Loucy (cell line): ENCODE data around the gene RPRML.

Experiments used
- H2AFZ ChIP-seq: fragments of 200-600 bp; sonication (generic); 2 replicates; pipeline ENCODE4 v1.6.0; 2016; ENCODE audit warnings: antibody characterized with exemption, mild to moderate bottlenecking, low read length, moderate library complexity
- H3F3A ChIP-seq: fragments of 200-600 bp; 2 replicates; pipeline ENCODE4 v1.6.0; 2016; ENCODE audit warnings: antibody characterized with exemption, low read depth, mild to moderate bottlenecking
- H3K27me3 ChIP-seq: fragments of 200-600 bp; sonication (generic); 2 replicates; pipeline ENCODE4 v1.6.1; 2014; ENCODE audit warnings: low read length, mild to moderate bottlenecking; ENCODE audit not compliant: insufficient read depth, poor library complexity, severe bottlenecking
- H3K36me3 ChIP-seq: fragments of 200-600 bp; sonication (generic); 2 replicates; pipeline ENCODE4 v1.6.1; 2016; ENCODE audit warnings: low read length; ENCODE audit not compliant: insufficient read depth
- H3K4me1 ChIP-seq: fragments of 200-600 bp; sonication (generic); 2 replicates; pipeline ENCODE4 v1.5.1; 2014; ENCODE audit warnings: low read length, mild to moderate bottlenecking; ENCODE audit not compliant: insufficient read depth, poor library complexity, severe bottlenecking
- H3K4me2 ChIP-seq: fragments of 200-600 bp; sonication (generic); 2 replicates; pipeline ENCODE4 v1.6.0; 2014; ENCODE audit warnings: antibody characterized with exemption, low read length, low read depth, mild to moderate bottlenecking; ENCODE audit not compliant: poor library complexity, severe bottlenecking
- H3K4me3 ChIP-seq: fragments of 200-600 bp; sonication (generic); 2 replicates; pipeline ENCODE4 v1.5.1; 2014; ENCODE audit warnings: low read length, mild to moderate bottlenecking, mixed read lengths; ENCODE audit not compliant: poor library complexity, severe bottlenecking
- H3K79me2 ChIP-seq: fragments of 200-600 bp; sonication (generic); 2 replicates; pipeline ENCODE4 v1.6.1; 2014; ENCODE audit warnings: low read length; ENCODE audit not compliant: insufficient read depth
- H3K9ac ChIP-seq: fragments of 200-600 bp; sonication (generic); 2 replicates; pipeline ENCODE4 v1.6.0; 2014; ENCODE audit warnings: mild to moderate bottlenecking, low read depth, low read length, moderate library complexity; ENCODE audit not compliant: poor library complexity, severe bottlenecking
- H3K9me2 ChIP-seq: fragments of 200-600 bp; sonication (generic); replicated peaks from 2 replicates; pipeline ENCODE4 v1.6.1; 2016; ENCODE audit warnings: low read depth, low read length, mixed read lengths
- H3K9me3 ChIP-seq: fragments of 200-600 bp; sonication (generic); 2 replicates; pipeline ENCODE4 v1.6.1; 2014; ENCODE audit warnings: mild to moderate bottlenecking, antibody characterized with exemption, low read length, low read depth; ENCODE audit not compliant: insufficient read depth
- H4K20me1 ChIP-seq: fragments of 200-600 bp; sonication (generic); 2 replicates; pipeline ENCODE4 v1.6.0; 2014; ENCODE audit warnings: antibody characterized with exemption, low read length, mild to moderate bottlenecking; ENCODE audit not compliant: insufficient read depth, poor library complexity, severe bottlenecking
- EZH2phosphoT487 ChIP-seq: fragments of 200-600 bp; IDR thresholded peaks from 2 replicates; pipeline ENCODE4 v1.6.1; 2018; ENCODE audit warnings: antibody characterized with exemption, mild to moderate bottlenecking, moderate library complexity, borderline replicate concordance
- TF ChIP-seq, protein P1 (sequence below): fragments of 200-600 bp; sonication (generic); conservative IDR thresholded peaks from 2 replicates; pipeline ENCODE4 v1.5.1; 2014; ENCODE audit warnings: mild to moderate bottlenecking, antibody characterized with exemption, low read length

Gene RPRML

DNA sequence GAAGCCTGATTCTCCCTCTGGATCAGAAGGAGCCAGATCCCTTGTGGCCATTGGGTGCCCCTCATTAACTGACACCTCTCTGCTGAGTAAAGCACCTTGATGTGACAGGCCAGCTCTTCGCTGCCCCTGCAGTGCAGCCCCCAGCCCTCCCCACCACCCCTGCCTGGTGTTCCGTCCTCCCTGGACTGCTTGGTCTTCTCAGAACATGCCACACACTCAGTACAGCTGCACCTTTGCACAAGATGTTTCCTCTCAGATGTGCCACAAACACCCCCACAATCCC is 35.9 kb downstream of the RPRML start:
- H3K4me2 ChIP-seq = no peak overlapping the region
- no peaks in the 10 kb centered on the region for H3F3A ChIP-seq
- H4K20me1 ChIP-seq = no peaks in the 10 kb centered on the region

DNA sequence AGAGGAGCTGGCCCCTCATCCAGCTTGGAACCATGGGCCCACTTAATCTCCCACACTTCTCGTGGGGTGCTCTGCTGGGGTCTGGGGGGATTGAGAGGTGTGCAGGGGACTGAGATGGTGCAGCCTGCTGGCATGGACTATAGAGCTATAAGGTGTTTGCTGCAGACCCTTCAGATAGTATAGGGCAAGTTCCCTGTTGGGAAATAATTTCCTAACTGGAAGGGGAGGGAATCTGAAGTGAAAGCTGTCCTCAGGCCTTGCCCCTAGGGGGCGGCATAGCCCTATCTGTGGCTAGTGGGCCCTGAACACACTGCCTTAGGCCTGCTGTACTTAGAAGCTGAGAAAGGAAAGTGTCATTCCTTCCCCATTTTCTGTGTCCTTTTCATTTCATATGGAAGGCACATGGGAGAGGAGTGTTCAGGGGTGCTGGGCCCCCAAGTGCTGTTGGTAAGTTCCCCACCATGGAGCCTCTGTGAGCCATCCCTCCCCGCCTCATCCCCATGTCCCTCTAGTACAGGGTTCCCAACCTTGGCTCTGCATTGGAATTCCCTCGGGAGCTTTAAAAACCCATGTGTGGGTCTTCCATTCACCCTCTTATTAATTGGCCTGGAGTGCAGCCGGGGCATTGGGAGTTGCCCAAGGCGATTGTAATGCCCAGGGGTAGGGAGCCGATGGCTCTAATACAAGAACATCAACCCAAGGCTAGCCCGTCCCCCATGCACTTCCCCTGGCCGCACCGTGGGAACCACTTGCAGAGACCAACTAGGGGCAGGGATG is 36.4 kb downstream of the RPRML start:
- H3K36me3 ChIP-seq = peaks cover 31% of the 10 kb centered on the region; the same call in 1 of the 2 replicates
- H4K20me1 ChIP-seq = no peaks in the 10 kb centered on the region
- no peaks in the 10 kb centered on the region for H3K9me2 ChIP-seq
- peaks cover 7% of the 10 kb centered on the region for H3K4me1 ChIP-seq
- H3K4me2 ChIP-seq = no peak overlapping the region
- no peak for TF ChIP-seq EZH2phosphoT487
- TF ChIP-seq, protein P1, sequence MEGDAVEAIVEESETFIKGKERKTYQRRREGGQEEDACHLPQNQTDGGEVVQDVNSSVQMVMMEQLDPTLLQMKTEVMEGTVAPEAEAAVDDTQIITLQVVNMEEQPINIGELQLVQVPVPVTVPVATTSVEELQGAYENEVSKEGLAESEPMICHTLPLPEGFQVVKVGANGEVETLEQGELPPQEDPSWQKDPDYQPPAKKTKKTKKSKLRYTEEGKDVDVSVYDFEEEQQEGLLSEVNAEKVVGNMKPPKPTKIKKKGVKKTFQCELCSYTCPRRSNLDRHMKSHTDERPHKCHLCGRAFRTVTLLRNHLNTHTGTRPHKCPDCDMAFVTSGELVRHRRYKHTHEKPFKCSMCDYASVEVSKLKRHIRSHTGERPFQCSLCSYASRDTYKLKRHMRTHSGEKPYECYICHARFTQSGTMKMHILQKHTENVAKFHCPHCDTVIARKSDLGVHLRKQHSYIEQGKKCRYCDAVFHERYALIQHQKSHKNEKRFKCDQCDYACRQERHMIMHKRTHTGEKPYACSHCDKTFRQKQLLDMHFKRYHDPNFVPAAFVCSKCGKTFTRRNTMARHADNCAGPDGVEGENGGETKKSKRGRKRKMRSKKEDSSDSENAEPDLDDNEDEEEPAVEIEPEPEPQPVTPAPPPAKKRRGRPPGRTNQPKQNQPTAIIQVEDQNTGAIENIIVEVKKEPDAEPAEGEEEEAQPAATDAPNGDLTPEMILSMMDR = peak; percentile 93
- no peaks in the 10 kb centered on the region for H3K79me2 ChIP-seq
- H3F3A ChIP-seq = no peaks in the 10 kb centered on the region
- no peak overlapping the region for H3K4me3 ChIP-seq
- H3K9ac ChIP-seq = no peak overlapping the region
- no peaks in the 10 kb centered on the region for H3K27me3 ChIP-seq
- H2AFZ ChIP-seq = no peak overlapping the region
- no peaks in the 10 kb centered on the region for H3K9me3 ChIP-seq

More for the DNA sequence above, 35.9 kb downstream of the RPRML start:
- Histone ChIP-seq H3K9ac (no peak overlapping the region), H2AFZ (no peak overlapping the region), H3K9me2 (no peaks in the 10 kb centered on the region), H3K79me2 (no peaks in the 10 kb centered on the region), H3K4me1 (peaks cover 7% of the 10 kb centered on the region), H3K9me3 (no peaks in the 10 kb centered on the region), H3K27me3 (no peaks in the 10 kb centered on the region), H3K36me3 (peaks cover 30% of the 10 kb centered on the region; the same call in 1 of the 2 replicates), H3K4me3 (no peak overlapping the region)
- TF ChIP-seq, protein P1 = no peak
- TF ChIP-seq EZH2phosphoT487 = no peak

DNA sequence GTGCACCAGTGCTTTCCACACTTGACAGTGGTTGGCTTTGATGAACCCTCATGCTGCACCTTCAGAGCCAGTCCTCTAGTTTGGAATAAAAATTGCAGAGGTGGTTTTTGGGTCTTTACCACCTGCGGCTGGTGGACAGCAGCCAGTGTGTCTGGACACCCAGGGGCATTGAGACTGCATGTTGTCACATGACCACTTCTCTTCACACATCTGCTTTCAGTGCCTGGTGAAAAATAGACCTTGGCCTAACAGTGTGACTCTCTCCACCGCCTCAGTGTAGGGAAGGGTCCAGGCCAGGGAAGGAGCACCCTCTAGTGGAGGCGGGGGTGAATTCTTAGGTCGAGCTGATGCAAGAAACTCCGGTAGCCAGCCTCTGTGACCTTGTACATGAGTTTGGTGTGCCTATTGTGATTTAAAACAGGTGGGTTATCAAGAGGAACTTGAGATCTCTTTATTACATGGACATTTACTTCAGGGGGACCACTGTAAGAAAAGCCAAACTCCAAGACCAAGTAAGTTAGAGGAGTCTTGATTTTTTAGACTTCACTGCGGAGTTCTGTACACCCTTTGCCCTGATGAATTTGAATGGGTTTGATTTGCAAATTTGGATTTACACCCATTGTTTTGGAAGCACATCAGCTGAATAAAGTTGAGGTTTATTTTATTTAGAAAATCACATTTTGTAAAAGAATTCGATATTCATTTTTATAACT is 38.2 kb downstream of the RPRML start:
- no peak for TF ChIP-seq EZH2phosphoT487
- TF ChIP-seq, protein P1 = peak; percentile 82
- H4K20me1 ChIP-seq = no peaks in the 10 kb centered on the region
- no peak overlapping the region for H3K4me2 ChIP-seq
- H3K79me2 ChIP-seq = no peaks in the 10 kb centered on the region
- H3K9me3 ChIP-seq = no peaks in the 10 kb centered on the region
- no peak overlapping the region for H2AFZ ChIP-seq
- H3K4me3 ChIP-seq = no peak overlapping the region
- no peaks in the 10 kb centered on the region for H3K27me3 ChIP-seq
- H3K4me1 ChIP-seq = no peaks in the 10 kb centered on the region
- H3K9me2 ChIP-seq = no peaks in the 10 kb centered on the region
- no peaks in the 10 kb centered on the region for H3F3A ChIP-seq
- peaks cover 48% of the 10 kb centered on the region; the same call in 1 of the 2 replicates for H3K36me3 ChIP-seq
- H3K9ac ChIP-seq = no peak overlapping the region
